Mononuclear cell (primary cell): ENCODE data around the gene POC1A. TPM values are rescaled to one million over a fixed set of nuclear protein-coding genes. Genes with fewer than 3 reads are reported as not detected.

Experiments
- H3K27me3 ChIP-seq: 2 replicates; pipeline ENCODE4 v1.6.0; 2011; ENCODE audit warnings: low read length, control low read depth; ENCODE audit not compliant: insufficient read depth
- H3K4me1 ChIP-seq: 2 replicates; pipeline ENCODE4 v1.5.1; 2011; ENCODE audit warnings: mild to moderate bottlenecking, low read length, control low read depth; ENCODE audit not compliant: insufficient read depth
- H3K4me3 ChIP-seq: 2 replicates; pipeline ENCODE4 v1.5.1; 2011; ENCODE audit warnings: mild to moderate bottlenecking, low read length, moderate library complexity
- H3K9me3 ChIP-seq: 2 replicates; pipeline ENCODE4 v1.5.1; 2011; ENCODE audit warnings: low read depth, mild to moderate bottlenecking, control low read depth, low read length
- total RNA-seq: library from RNA; depleted of rRNA; stranded (reverse); fragments of >200 nt; gene quantifications from one replicate; pipeline ENCODE4 v1.2.3, GENCODE V29; 2012

The POC1A gene
- total RNA-seq, 1 donor: 0.21 TPM

- peak within 1 kb of the TSS; percentile 76 for H3K4me3 ChIP-seq
- H3K27me3 ChIP-seq: no peaks in the 10 kb centered on the region
- H3K4me1 ChIP-seq: peaks cover 59% of the 10 kb centered on the region
Measured at GRCh38 chr3:52056521-52056967, 97.7 kb downstream of the POC1A start, which contains the start of gene DUSP7. Gene DUSP7, minus strand, starts transcription at chr3:52056571. Its CDS starts 205 bp downstream, at chr3:52056366.

GRCh38 chr3:52055537-52056351, 98.5 kb downstream of the POC1A start:
- H3K4me1 ChIP-seq: peaks cover 60% of the 10 kb centered on the region
- peak overlapping the region; percentile 76 for H3K4me3 ChIP-seq
- no peaks in the 10 kb centered on the region for H3K9me3 ChIP-seq
- H3K27me3 ChIP-seq: no peaks in the 10 kb centered on the region

More at GRCh38 chr3:52056521-52056967, 97.7 kb downstream of the POC1A start, which contains the start of gene DUSP7:
- no peaks in the 10 kb centered on the region for H3K9me3 ChIP-seq

GRCh38 chr3:52054661-52055511, 99.3 kb downstream of the POC1A start:
- H3K9me3 ChIP-seq: no peaks in the 10 kb centered on the region
- no peaks in the 10 kb centered on the region for H3K27me3 ChIP-seq
- peak overlapping the region; percentile 76 for H3K4me3 ChIP-seq
- peaks cover 68% of the 10 kb centered on the region for H3K4me1 ChIP-seq

DNA sequence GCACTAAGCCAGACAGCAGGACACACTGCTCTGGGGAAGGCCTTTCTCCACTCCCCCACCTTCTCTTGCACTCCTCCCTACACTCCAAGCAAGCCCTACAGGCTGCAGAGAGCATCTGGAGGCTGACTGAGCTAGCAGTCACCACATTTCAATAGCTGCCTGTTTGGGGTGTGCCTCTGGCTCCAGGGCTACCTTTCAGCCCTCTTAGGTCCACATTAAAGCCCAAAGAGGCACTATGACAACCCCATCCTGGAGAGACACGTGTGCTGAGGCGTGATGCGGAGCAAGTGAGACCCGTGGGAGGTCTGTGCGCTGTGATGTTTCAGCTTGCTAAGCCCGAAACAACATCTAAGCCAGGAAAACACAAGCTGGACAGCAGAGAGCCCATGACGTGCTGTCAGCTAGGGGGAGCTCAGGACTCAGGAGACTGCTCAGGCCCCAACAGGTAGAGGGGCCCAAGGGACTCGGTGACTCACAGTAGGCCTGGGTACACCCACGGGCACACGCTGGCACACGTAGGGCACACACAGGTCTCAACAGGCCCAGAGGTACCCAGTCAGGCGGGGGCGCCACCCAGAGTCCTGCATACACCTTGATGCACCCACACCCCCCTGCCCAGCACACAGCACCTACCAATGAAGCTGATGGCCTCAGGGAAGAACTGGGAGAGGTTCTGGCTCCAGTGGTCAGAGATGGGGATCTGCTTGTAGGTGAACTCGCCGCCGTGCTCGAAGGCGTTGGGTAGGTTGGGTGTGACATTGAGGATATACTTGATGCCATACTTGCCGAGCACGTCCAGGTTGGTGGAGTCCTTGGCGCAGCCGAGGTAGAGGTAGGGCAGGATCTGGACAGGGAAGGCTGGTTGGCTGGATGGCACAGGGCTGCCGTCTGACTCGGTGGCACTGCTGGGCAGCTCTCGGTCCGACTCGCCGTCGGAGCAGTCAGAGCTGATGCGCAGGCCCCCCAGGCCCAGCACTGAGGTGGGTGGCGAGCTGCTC, 100.6 kb downstream of the POC1A start:
- no peaks in the 10 kb centered on the region for H3K9me3 ChIP-seq

DNA sequence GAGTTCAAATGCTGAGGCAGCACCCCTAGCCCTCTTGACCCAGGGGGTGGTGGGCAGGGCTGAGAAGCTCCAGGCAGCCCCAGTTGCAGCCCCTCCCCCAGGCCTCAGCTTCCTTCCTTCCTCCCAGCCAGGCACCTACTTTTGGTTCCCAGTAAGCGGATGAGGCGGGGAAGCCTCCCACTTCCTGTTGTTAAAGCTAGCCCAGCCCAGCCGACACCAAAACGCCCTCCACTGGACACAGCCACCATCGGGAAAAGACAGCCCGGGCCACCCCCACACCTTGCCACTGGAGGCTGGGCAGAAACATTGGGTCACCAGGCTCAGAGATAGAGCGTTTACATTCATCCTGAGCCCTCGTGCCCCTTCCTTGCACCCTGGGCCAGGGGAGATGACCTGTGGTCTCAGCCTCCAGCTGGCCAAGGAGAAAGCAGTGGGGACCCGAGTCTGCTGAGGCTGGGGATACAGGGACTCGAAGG, 101.4 kb downstream of the POC1A start:
- Histone ChIP-seq H3K4me3 (peak overlapping the region; percentile 24), H3K4me1 (peaks cover 71% of the 10 kb centered on the region), H3K9me3 (no peaks in the 10 kb centered on the region), H3K27me3 (no peaks in the 10 kb centered on the region)

More for the DNA sequence above, 100.6 kb downstream of the POC1A start:
- Histone ChIP-seq H3K4me1 (peaks cover 74% of the 10 kb centered on the region), H3K27me3 (no peaks in the 10 kb centered on the region), H3K4me3 (no peak overlapping the region)

GRCh38 chr3:52051444-52051843, 102.8 kb downstream of the POC1A start:
- Histone ChIP-seq H3K9me3 (no peaks in the 10 kb centered on the region), H3K4me3 (no peak overlapping the region), H3K27me3 (no peaks in the 10 kb centered on the region), H3K4me1 (peaks cover 62% of the 10 kb centered on the region)

DNA sequence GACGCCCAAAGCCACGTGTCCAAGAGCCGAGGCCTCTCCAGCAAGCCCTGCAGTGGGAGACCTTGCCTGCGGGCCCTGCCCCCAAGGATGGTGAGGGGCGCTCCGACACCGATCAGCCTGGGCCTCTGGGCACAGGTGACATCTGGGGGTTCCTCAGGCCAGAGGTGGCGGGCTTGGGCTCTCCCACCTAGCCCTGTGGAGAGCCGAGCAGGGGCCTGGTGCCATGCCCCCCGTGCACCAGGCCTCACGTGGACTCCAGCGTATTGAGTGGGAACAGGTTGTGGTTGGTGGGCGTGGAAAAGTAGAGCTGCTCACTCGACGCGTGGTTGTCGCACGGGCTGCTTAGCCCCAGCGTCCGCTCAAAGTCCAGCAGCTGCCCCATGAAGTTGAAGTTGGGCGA, 103.7 kb downstream of the POC1A start:
- no peaks in the 10 kb centered on the region for H3K27me3 ChIP-seq
- no peaks in the 10 kb centered on the region for H3K9me3 ChIP-seq
- peaks cover 61% of the 10 kb centered on the region for H3K4me1 ChIP-seq
- H3K4me3 ChIP-seq: no peak overlapping the region

- no peak overlapping the region for H3K4me3 ChIP-seq
- H3K9me3 ChIP-seq: no peaks in the 10 kb centered on the region
- no peaks in the 10 kb centered on the region for H3K27me3 ChIP-seq
- H3K4me1 ChIP-seq: peaks cover 51% of the 10 kb centered on the region
Measured at GRCh38 chr3:52049503-52049902, 104.7 kb downstream of the POC1A start.

DNA sequence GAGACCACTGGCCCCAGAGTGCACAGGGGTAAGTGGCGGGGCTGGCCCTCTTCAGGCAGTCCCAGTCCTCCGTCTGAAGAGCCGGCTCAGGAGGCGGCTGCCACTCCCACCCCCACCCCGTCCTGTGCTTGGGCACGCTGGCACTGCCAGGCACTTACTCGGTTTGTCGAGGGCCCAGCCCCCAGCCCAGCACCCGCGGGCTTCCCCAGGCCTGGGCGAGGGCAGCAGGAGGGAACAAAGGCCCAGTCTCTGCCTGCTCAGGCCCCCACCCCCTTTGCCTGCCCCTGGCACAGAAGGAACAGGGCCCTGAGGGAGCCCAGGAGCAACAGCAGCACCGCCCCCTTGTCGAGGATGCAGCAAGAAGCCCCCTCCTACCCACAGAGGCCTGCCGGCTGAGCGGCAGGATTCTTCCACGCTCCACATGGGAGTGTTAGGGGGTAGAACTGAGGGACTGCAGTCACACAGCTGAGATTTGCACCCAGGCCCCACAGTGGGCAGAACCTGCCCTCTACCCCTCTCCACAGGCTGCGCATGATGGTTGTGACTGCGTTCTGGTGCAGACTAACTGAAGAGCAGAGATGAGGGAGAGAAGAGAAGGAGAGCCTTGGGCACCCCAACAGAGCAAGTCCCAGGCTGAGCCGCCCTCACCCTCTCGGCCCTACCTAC, 106.8 kb downstream of the POC1A start:
- Histone ChIP-seq H3K4me1 (peaks cover 30% of the 10 kb centered on the region), H3K27me3 (no peaks in the 10 kb centered on the region), H3K9me3 (no peaks in the 10 kb centered on the region), H3K4me3 (no peak overlapping the region)

DNA sequence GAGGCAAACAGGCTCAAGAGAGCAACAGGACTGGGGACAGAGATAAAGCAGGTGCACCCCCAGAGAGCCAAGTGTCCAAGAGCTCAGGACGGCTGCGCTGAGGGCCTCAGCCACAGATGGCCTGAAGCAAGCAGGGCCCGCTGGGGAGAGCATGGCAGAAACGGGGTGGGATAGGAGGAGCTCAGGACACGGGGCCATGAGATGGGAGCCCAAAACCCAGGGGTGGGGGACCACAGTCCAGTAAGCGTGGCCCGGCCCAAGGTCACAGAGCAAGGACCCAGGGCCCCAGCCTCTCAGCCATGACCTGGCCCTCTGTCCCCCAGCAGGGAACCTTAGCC, 107.4 kb downstream of the POC1A start:
- Histone ChIP-seq H3K4me1 (peaks cover 25% of the 10 kb centered on the region), H3K4me3 (no peak overlapping the region), H3K9me3 (no peaks in the 10 kb centered on the region), H3K27me3 (no peaks in the 10 kb centered on the region)

DNA sequence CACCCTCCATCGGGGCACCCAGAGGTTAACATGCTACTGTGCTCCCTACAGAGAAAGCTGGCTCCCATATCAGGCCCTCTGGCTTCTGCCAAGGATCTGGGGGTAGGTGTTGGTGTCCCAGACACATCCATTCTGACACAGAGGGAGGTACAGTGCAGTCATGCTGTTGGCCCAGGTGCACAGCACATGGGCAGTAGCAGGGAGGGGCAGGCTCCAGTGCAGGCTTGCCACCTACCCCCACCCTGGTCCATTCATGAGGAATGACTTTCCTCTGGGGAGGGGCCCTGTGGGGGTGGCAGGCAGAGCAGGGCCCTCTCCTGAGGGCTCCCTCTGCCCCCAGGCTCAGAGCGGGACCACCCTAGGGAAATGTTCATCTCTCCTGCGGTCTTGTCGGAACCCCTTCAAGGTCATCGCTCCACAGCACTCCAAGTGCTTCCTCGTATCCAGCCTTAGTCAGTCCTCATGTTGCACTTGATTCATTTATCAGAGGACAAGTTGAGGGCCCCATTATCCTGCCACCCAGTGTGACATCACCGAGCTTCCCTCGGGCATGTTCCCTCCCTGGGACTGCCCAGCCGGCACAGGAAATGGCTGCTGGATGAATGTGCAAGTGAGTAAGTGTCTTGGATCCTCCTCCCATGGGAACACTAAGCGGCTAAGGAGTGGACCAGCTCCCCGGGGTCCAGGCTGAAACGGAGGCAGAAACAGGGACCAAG, 107.9 kb downstream of the POC1A start:
- Histone ChIP-seq H3K27me3 (no peaks in the 10 kb centered on the region), H3K4me3 (no peak overlapping the region), H3K9me3 (no peaks in the 10 kb centered on the region), H3K4me1 (peaks cover 19% of the 10 kb centered on the region)

DNA sequence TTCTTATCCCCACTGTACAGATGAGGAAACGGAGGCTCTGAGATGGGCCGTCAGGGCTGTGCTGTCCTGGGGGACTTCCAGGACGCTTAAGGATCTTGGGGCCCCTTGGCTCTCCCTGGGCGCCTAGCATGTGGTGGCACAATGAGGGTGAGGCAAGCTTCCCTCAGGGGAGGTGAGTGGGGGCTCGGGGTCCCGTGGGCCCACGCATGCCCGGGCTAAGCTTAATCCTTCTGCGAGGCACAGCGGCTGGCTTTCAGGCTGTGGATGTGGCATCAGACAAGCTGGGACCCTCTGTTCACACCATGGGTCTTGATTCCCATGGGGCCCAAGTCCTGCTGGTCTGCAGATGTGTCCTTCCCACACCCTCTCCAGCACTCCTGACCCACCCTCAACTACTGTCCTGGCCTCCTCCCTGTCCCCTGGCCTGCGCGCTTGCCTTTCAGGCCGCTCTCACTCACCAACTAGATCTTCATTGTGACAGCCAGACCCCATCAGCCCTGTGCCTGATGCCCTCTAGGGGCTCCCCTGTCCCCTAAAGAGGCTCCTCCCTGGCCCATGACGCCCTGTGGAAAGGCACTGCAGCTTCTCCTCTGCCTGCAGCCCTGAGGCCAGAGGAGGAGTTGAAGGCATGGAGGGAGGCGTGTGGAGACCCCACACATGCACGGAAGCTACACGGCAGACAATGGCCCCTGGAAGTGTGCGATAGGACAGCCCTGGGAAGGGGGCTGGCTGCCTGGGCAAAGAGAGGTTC, 109.2 kb downstream of the POC1A start:
- Histone ChIP-seq H3K4me1 (peaks cover 8% of the 10 kb centered on the region), H3K27me3 (no peaks in the 10 kb centered on the region), H3K9me3 (no peaks in the 10 kb centered on the region), H3K4me3 (no peak overlapping the region)

GRCh38 chr3:52043750-52044149, 110.5 kb downstream of the POC1A start:
- H3K9me3 ChIP-seq: no peaks in the 10 kb centered on the region
- H3K4me1 ChIP-seq: no peaks in the 10 kb centered on the region
- no peak overlapping the region for H3K4me3 ChIP-seq
- H3K27me3 ChIP-seq: no peaks in the 10 kb centered on the region
